ENCODE measurements around the gene KCNJ14.

The KCNJ14 gene

DNA sequence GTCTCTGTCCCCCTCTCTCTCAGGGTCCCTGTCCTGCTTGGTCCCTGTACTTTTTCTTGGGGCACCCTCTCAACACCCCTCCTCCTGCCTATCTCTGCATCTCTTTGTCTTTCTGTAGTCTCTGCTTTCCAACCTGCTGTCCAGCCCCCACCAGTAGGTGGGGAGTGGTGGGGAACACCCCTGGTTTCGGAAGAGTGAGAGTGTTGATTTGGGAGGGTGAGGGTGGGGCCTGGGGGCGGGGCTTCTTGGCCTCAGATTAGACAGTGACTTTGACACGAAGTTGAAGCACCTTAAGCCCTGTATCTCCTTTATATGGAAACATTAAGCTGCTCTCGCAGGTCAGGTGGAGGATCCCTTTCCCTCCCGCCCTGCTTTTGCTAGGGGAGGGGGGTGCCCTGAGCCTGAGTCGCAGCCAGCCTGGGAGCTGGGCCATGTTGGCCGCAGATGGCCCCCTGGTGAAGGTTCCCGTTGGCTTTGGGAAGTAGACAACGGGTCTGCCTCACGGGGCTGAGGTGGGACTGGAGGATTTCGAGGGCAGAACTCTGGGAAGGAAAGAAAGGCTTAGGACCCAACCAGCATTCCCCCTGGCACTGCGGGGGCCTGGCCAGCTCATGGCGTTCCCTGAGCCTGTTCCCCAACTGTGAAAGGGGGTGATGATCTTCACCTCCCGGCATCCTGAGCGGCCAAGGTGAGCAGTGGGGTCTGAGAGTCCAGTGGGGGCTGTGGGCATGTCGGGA lies at the start of gene KCNJ14:
KCNJ14 (plus strand) TSS at position 404 of the 737 bp plus-strand sequence. CDS start 6,151 bp downstream, outside the sequence.
- DNase-seq, result no peak

DNA sequence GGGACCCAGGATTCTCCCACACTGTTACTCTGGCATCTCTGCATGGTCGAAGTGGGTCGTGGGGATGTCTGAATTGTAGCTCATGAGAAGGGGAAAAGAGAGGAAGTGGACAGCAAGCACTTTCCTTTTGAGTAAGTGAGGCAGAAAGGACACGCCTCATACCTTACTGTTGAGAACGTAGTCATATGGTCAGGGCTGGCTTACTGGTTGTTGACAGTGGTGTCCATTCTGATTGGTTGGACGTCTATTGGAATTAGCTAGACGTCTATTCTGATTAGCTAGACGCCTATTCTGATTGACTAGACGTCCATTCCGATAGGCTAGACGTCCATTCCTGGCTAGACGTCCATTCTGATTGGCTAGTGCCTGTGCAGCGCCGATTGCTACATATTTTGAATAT lies 49.5 kb upstream of the KCNJ14 start:
- DNase-seq, result no peak

DNA sequence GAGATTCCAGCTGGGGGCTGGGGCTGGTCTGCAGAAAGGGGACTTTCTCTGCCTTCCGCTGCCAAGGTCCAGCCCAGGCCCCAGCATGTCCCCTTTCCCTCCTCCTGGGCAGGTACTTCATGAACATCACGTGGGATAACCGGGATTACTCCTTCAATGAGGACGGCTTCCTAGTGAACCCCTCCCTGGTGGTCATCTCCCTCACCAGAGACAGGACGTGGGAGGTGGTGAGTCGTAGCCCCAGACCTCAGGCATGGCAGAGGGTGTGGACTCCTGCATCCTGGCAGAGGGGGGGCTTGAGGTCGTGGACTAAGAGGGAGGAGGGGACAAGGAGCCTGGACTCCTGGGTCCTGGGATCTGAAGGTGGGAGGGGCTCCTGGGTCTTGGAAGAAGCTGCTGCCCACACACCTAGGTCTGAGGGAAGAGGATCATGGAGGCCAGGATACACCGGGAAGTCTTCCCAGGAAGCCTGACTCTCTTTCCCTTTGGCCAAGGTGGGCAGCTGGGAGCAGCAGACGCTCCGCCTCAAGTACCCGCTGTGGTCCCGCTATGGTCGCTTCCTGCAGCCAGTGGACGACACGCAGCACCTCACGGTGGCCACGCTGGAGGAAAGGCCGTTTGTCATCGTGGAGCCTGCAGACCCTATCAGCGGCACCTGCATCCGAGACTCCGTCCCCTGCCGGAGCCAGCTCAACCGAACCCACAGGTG lies 41.3 kb upstream of the KCNJ14 start:
- no peak for DNase-seq

DNA sequence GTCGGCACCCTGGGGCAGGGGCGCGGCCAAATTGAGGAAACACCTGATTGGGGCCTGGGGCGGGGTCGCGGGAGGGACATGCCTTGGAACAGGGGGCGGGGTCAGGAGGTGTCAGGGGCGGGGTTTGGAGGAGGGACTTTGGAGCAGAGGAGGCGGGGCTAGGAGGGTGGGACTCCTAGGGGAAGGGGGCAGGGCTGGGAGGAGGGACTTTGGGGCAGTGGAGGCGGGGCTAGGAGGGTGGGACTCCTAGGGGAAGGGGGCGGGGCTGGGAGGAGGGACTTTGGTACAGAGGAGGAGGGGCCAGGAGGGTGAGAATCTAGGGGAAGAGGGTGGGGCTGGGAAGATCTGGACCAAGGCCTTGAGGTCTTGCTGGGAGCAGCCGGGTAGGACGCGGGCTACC lies 40.0 kb upstream of the KCNJ14 start:
- peak; percentile 83 for DNase-seq

DNA sequence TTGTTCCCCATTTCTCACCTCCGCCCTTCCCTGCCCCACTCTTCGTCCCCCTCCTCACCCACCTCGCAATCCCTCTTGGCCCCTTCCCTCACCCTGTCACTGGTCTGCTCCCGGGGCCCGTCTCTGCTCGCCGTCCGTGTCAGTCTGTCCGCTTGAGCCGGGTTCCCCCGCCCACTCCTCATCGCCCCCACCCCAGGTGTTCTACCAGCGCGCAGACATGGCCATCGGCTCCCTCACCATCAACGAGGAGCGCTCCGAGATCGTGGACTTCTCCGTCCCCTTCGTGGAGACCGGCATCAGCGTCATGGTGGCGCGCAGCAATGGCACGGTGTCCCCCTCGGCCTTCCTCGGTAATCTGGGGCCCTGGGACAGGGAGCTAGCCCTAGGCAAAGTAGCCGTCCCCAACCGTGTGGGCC lies 39.6 kb upstream of the KCNJ14 start:
- no peak for DNase-seq

DNA sequence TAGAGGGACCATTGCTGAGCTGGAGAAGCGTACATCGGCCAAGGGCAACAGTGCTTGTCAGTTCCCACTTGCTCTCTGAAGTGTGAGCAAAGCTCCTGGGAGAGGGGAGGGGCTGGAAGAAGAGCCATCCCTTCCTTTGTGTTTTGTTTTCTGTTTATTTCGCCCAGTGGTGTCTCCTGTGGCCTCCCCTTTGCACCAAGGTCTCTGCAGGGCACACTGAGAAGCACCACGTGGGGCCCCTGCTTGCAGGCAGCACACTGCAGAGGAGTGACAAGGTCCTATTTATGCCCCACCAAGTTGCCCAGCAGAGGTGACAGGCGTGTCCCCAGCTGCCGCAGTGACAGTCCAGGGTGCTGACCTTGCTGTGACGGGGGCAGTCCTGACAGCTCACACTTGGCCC lies 38.0 kb upstream of the KCNJ14 start:
- DNase-seq, result no peak

DNA sequence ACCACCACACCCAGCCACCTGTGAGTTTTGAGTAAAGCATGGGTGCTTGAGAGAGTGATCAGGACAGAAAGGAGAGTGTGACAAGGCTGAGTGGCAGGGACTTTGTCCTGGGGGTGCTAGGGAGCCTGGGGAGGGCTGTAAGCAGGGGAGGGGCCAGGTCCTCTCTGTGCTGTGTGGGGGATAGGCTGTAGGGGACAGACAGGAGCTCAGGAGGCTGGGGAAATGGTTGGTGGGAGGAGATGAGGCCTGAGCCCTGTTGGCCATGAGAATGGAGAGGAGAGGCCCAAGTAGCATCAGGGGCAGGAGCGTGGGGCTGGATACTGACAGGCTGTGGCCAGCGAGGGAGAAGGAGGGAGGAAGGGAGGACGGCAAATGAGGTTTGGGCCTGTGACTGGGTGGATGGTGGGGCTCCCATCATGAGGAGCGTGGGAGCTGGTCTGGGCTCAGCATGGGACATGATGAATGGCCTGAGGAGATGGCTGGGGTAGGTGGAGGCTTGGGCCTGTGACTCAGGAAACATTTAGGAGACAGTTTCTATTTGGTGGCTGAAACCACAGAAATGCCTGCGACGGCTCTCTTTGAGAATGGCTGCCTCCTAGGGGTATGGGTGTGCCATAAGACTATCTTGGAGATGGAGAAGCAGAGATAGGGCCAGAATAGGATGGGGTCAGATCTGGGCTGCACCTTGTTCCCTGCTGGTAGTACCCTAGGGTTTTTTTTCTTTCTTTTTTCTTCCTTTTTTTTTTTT lies 36.9 kb upstream of the KCNJ14 start:
- DNase-seq, result no peak

DNA sequence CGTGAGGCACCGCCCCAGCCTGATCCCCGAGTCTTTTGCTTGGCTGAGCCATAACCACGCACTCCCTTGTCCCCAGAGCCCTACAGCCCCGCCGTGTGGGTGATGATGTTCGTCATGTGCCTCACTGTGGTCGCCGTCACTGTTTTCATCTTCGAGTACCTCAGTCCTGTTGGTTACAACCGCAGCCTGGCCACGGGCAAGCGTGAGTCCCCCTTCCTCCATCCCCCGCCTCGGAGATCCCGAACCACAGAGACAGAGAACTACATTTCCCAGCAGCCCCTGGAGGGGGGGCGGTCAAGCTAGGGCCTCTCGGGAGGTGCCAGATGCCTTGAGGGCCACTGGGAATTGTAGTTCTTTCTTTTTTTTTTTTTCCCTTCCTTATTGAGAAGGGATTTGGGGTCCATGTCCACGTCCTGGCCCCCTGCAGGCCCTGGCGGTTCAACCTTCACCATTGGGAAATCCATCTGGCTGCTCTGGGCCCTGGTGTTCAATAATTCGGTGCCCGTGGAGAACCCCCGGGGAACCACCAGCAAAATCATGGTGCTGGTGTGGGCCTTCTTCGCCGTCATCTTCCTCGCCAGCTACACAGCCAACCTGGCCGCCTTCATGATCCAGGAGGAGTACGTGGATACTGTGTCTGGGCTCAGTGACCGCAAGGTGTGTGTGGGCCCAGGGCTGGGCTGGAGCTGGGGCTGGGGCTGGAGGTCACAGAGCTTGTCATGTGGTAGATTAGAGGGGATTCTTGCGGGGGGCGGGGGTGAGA lies 36.0 kb upstream of the KCNJ14 start:
- peak; percentile 83 to 85 for DNase-seq

DNA sequence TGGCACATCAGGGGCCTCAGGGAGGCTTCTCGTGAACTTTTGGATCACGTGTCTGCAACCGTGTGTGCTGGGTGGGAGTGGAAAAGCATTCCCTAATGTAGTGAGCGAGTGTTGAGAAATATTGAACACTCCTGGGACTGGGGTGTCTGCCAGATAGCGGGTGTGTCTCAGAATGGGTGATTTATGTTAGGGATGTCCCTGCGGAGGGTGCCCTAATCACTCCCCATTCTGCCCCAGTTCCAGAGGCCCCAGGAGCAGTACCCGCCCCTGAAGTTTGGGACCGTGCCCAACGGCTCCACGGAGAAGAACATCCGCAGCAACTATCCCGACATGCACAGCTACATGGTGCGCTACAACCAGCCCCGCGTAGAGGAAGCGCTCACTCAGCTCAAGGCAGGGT lies 33.8 kb upstream of the KCNJ14 start:
- DNase-seq, result no peak

DNA sequence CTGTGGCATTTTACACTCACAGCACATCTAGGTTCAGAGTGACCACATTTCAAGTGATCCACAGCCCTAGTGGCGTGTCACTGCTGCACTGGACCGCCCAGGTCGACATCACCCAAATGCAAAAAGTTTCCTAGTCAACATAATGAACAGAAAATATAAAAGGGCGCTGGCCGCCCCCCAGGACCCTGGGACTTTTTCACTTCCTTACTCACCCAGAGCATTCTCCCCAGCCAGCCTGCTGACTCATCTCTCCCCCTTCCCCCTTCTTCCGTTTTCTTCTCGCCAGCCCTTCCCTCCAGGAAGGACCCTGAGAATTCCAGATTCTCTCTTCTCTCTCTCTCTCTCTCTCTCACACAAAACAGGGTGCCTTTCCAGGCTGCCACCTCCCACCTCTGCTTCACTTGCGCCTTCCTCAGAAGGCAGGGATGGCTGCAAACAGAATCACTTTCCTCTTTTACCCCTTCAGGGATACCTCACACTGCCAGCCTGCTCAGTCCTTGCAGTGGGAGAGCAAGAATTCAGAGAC lies 30.6 kb upstream of the KCNJ14 start:
- peak in 1 of 2 donors; percentile 27 for DNase-seq

DNA sequence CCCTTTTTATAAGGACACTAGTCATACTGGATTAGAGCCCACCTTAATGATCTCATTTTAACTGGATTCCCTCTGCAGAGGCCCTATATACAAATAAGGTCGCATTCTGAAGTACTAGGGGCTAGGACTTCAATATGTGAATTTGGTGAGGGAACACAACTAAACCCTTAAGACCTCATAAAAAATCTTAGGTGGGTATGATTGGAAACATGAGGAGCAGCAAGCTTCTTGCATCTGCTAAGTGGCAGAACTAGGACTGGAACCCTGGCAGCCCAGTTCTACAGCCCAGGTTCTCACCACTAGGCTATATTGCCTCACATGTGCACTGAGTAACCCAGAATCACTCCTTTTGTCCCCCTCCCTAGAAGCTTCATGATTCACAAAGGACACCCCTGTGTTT lies 26.7 kb upstream of the KCNJ14 start:
- DNase-seq, result no peak

DNA sequence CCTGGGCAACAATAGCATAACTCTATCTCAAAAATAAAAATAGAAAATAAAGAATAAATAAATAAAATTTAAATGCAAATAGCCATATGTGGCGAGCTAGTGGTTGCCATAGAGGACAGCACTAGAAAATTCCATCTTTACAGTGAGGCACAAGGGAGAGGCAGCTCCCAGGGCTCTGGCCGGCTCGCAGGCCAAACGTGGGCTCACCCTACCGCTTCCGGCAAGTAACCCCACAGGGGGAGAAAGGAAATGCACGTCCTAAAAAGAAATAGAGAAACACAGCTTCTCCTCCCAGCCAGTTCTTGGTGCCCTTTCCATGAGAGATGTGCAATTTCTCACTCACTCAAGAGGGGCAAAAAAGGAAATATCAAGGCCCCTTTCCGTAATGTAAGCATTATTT lies 22.0 kb upstream of the KCNJ14 start:
- no peak for DNase-seq

DNA sequence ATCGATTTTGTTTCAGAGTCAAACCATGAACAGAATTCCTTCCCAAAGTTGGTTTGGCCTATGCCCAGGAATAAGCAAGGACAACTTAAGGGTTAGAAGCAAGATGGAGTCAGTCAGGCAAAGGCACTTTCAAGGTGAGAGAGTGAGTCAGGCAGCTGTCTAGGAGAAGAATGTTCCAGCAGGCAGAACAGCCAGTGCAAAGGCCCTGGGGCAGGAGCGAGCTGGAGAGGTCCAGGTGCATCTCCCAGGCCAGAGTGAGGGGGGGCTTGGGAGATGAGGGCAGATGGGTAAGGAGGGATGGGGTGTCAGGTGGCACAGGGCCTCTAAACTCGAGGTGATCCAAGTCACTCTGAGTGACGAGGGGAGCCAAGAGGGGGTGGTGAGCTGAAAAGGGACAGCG lies 18.8 kb upstream of the KCNJ14 start:
- DNase-seq, result no peak

DNA sequence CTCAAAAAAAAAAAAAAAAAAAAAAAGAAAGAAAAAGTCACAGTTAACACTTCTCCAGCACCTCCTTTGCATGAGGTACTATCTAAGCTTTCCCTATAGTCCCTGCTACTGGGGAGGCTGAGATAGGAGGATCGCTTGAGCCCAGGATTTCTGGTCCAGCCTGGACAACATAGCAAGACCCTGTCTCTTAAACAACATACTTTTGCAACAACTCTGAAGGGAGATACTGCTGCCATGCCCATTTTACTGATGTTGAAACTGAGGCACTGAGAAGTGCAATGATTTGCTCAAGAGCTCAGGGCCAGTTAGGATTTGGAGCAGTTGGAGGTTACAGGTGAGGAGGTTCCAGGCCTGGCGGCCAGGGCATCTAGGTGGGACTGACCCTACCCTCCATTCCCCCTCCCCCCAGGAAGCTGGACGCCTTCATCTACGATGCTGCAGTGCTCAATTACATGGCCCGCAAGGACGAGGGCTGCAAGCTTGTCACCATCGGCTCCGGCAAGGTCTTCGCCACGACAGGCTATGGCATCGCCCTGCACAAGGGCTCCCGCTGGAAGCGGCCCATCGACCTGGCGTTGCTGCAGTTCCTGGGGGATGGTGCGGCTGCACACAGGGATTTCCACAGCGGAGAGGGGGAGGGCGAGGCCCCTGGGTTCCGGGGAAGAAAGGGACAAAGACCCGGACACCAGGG lies 13.9 kb upstream of the KCNJ14 start:
- DNase-seq, result no peak

DNA sequence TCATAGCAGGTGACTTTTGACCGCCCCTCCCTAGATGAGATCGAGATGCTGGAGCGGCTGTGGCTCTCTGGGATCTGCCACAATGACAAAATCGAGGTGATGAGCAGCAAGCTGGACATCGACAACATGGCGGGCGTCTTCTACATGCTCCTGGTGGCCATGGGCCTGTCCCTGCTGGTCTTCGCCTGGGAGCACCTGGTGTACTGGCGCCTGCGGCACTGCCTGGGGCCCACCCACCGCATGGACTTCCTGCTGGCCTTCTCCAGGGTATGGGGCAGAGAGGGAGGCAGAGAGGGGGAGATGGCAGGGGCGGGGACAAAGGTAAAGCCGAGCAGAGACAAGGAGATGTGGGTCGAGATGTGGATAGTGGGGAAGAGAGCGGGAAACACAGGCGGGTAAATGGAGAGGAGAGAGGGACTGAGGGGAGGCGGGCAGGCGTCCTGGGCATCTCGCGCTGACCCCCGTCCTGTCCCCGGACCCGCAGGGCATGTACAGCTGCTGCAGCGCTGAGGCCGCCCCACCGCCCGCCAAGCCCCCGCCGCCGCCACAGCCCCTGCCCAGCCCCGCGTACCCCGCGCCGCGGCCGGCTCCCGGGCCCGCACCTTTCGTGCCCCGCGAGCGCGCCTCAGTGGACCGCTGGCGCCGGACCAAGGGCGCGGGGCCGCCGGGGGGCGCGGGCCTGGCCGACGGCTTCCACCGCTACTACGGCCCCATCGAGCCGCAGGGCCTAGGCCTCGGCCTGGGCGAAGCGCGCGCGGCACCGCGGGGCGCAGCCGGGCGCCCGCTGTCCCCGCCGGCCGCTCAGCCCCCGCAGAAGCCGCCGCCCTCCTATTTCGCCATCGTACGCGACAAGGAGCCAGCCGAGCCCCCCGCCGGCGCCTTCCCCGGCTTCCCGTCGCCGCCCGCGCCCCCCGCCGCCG lies 13.0 kb upstream of the KCNJ14 start:
- no peak for DNase-seq

DNA sequence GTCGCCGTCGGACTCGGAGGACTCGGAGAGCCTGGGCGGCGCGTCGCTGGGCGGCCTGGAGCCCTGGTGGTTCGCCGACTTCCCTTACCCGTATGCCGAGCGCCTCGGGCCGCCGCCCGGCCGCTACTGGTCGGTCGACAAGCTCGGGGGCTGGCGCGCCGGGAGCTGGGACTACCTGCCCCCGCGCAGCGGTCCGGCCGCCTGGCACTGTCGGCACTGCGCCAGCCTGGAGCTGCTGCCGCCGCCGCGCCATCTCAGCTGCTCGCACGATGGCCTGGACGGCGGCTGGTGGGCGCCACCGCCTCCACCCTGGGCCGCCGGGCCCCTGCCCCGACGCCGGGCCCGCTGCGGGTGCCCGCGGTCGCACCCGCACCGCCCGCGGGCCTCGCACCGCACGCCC lies 12.1 kb upstream of the KCNJ14 start:
- DNase-seq, result no peak

DNA sequence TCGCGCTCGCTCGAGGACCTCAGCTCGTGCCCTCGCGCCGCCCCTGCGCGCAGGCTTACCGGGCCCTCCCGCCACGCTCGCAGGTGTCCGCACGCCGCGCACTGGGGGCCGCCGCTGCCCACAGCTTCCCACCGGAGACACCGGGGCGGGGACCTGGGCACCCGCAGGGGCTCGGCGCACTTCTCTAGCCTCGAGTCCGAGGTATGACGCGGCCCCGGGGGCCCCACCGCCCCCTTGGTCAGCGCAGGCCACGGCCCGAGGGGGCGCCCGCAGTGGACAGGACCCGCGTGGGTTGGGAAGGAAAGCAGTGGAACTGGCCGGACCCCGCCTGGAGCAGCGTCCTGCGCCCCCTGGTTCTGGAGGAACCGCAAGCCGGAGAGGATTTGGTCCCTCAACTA lies 11.6 kb upstream of the KCNJ14 start:
- DNase-seq, result peak in 1 of 2 donors; percentile 8

DNA sequence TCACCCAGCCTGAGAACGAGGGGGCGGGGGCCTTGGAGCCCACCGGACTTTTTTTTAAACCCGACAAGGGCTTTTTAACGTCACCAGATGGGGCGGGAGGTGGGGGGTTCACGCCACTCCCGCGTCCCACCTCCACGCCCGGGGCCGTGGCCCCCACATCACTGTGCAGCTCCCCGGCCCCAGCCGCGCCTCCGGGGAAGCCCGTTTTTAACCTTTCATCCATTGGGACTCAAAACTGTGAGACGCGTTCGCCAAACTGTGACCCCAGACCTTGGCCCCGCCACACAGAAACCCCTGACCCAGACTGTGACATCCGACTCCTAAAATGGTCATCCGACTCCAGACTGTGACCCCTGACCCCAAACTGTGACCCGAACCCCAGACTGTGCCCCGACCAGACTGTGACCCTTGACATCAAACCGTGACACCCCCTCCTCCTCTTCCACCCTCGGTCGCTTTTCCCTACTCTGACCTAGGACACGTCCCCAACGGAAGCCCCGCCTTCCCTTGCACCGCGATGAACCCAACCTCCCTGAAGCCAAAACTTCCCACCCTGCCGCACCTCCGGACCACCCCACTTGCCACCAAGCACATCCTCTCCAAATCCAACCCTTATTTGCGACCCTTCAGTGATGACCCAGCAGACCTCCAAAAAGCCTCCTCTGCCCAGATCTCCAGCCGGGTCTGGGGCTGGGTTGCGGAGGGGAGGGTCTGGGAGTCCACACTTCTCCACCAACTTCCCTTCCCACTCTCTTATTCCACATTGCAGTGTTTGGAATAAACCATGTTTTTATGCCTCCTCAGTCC lies 11.0 kb upstream of the KCNJ14 start:
- peak in 1 of 2 donors; percentile 13 for DNase-seq

DNA sequence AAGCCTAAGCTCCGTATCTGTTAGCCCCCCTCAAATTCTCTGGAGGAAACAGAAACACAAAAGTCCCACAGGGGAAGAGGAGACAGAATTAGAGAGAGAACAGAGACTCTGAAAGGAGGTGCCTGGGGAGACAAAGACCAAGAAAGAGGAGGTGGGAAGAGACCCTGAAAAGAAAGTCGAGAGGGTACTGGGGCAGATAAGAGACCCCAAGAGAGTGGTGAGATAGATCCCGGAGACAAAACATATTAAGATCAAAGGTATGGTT lies 10.5 kb upstream of the KCNJ14 start:
- DNase-seq, result no peak

DNA sequence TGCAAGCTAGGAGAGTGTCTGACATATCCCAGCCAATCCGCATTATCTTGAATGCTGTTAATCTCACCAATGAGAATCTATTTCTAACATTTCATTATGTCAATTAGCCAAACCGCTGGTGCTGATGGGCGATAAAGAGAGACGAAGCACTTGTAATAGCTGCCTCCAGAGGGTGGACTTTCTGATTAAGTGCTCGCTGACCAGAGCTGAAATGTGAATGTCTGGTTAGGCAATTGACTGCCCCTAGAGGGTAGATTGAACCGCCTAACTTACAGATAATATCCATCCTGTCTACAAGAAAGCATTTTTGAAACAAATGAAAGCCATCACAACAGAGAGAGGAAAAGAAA lies 10.1 kb upstream of the KCNJ14 start:
- DNase-seq, result peak in 1 of 2 donors; percentile 10
